GM21423 (cell line): ENCODE data around the gene ARSG.
"Not testable (repeated sequence)": the region's sequence is repeated elsewhere in the genome, so short reads cannot be mapped to it uniquely, and the experiment has no call there.

ENCODE experiments used
- ATAC-seq: cut with Tn5 transposase; IDR thresholded peaks from one replicate; pipeline ENCODE4 v1.9.1; 2021; ENCODE audit warnings: mild to moderate bottlenecking, moderate library complexity; ENCODE audit not compliant: unreplicated experiment

The ARSG gene

DNA sequence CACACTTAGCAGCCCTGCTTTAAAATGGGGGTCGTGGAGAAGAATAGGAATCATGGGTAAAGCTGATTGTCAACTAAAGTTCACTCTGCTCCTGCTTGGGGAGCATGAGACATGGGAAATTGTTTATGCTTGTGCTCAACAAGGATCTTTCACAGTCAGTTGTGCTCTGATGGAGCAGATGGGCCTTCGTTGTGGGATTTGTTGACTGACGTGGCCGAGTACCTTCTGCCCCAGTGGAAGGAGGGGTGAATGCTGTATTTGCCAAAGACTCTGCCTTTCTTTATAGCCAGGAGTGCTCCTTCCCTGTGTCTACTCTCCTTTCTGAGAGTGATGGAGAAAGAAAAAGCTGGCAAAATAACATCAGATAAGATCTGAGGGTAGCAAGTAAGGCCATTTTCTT lies 11.4 kb downstream of the ARSG start:
- ATAC-seq: no peak

GRCh38 chr17:68304706-68305105 lies 13.4 kb downstream of the ARSG start:
- ATAC-seq: no peak

DNA sequence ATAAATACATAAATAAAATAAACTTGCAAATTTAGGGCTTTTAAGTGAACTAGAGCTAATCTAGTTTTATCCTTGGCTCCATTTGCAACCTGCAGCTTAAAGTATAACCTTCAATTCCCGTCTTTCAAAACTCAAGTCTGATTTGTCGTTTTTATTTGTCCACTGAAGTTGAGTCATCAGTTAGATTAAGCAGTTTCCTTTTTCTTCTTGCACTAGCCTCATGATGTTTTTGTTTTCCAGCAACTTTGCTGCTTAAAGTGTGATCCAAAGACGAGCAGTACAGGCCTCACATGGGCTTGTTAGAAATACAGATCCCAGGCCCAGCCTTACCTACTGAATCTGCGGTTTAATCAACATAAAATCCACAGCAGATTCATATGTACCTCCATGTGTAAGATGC lies 13.8 kb downstream of the ARSG start:
- no peak for ATAC-seq

DNA sequence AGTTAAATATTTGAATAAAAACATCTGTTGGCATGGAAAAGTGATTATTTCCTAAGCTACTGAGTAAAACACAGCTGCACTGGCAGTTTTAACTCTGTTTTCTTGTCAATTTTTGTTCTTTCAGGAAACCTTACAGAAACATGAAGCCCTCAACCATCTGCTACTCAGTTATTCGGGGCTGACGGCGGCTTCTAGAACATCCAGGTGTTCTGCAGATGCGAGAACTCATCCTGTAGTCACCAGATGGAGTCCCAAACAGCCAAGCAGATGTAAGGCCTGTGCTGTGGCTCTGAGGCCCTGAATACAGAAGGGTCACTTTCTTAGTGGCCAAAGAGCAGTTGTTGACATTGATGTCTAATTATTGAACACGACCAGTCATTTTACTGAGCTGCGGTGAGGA lies 15.5 kb downstream of the ARSG start:
- no peak for ATAC-seq

DNA sequence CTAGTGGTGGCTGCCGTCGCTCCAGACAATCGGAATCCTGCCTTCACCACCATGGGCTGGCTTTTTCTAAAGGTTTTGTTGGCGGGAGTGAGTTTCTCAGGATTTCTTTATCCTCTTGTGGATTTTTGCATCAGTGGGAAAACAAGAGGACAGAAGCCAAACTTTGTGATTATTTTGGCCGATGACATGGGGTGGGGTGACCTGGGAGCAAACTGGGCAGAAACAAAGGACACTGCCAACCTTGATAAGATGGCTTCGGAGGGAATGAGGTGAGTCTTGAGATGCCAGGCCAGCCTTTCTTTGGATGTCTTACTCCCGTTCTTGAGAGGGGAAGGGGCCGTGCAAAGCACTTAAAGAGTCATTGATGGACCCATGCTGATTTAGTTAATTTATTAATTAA lies 16.1 kb downstream of the ARSG start:
- ATAC-seq: no peak

DNA sequence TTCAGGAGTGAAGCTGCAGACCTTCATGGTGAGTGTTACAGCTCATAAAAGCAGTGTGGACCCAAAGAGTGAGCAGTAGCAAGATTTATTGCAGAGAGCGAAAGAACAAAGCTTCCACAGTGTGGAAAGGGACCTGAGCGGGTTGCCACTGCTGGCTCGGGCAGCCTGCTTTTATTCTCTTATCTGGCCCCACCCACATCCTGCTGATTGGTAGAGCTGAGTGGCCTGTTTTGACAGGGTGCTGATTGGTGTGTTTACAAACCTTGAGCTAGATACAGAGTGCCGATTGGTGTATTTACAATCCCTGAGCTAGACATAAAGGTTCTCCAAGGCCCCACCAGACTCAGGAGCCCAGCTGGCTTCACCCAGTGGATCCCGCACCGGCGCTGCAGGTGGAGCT lies 17.2 kb downstream of the ARSG start:
- ATAC-seq: not testable (repeated sequence)

DNA sequence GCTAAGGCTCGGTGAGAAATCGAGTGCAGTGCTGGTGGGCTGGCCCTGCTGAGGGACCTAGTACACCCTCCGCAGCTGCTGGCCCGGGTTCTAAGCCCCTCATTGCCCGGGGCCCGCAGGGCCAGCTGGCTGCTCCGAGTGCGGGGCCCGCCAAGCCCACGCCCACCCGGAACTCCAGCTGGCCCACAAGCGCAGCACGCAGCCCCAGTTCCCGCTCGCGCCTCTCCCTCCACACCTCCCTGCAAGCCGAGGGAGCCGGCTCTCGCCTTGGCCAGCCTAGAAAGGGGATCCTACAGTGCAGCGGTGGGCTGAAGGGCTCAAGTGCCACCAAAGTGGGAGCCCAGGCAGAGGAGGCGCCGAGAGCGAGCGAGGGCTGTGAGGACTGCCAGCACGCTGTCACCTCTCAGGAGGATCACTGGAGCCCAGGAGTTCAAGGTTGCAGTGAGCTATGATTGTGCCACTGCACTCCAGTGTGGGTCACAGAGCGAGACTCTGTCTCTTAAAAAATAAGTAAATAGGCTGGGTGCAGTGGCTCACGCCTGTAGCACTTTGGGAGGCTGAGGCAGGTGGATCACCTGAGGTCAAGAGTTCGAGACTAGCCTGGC lies 17.9 kb downstream of the ARSG start:
- not testable (repeated sequence) for ATAC-seq

DNA sequence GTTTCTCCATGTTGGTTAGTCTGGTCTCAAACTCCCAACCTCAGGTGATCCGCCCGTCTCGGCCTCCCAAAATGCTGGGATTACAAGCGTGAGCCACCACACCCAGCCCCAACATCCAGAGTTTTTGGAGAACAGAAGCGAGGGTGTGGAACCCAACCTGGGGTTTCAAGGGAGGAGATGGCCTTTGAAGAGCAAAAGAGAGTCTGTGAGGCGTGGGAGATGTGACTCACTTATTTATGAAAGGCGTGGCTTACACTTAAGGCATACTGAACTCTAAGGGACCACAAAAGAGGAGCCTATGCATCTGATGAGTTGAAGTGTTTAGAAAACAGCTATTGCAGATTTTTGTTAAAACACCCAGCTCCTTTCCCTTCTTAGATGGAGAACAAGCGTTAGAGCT lies 18.9 kb downstream of the ARSG start:
- ATAC-seq: no peak

DNA sequence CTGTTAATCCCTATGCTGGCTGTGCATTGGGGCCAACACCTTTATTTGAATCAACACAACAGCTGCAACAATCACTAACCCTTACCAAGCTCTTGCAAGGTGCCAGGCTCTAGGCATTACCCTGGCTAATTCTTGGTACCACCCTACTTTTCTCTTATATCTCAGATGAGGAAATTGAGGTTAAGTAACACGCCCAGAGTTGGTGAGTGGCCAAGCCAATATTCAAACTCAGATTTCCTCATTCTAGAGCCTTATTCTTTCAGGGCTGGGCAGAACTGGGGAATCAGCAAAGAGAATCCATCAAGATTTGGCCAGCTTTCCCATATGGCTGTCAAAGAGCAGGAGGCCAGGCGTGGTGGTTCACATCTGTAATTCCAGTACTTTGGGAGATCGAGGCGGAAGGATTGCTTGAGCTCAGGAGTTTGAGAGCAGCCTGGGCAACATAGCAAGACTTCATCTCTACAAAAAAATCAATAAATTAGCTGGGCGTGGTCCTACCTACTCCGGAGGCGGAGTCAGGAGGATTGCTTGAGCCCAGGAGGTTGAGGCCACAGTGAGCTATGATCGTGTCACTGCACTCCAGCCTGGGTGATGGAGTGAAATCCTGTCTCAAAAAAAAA lies 23.7 kb downstream of the ARSG start:
- ATAC-seq: no peak

DNA sequence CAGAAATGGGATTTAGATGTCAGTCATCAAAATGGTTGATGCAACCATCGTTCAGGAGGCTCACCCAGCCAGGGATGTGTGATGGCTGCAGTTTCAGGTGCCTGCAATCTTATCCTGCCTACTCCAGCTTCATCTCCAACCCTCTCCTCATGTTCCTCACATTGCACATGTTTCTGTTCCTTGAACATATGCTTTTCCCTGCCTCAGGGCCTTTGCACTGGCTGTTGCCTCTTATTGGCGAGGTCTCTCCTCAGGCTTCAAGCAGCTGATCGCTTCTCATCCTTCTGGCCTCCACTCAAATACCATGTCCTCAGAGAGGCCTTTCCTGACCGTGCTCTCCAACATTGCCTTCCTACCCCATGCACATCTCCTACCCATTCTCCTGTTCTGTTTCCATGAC lies 24.6 kb downstream of the ARSG start:
- ATAC-seq: no peak

- no peak for ATAC-seq
These were observed 26.2 kb downstream of the ARSG start for GRCh38 chr17:68317458-68317857.

- ATAC-seq: peak; percentile 40
These were observed 27.1 kb downstream of the ARSG start for GRCh38 chr17:68318103-68318991.

DNA sequence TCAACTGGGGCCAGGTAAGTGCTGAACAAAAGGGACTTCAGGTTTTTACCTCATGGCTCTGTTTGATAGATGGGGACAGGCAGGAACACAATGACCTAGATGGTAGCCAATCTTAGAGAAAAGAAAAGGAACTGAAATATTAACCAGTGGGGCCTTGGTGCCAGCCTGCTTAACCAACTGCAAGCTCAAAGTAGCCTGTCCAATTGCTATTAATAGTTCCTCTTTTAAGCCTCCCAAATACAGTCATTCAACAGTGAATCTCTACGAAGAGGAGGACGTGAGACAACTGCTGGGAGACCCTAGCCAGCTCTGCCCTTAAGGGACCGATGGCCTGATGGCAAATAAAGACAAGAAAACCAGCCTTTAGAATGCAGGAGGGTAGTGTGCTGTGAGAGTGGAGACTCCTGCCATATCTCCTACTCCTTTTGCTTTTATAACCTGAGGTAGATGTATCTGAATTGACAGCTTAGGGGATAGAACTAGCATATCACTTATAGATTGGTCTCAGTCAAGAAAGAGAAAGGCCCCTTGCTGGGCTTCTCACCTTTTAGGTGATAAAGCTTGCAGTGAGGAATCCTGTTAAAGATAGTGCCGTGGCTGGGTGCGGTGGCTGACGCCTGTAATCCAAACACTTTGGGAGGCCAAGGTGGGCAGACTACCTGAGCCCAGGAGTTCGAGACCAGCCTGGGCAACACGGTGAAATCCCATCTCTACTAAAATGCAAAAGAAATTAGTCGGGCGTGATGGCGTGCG lies 28.3 kb downstream of the ARSG start:
- ATAC-seq: no peak

DNA sequence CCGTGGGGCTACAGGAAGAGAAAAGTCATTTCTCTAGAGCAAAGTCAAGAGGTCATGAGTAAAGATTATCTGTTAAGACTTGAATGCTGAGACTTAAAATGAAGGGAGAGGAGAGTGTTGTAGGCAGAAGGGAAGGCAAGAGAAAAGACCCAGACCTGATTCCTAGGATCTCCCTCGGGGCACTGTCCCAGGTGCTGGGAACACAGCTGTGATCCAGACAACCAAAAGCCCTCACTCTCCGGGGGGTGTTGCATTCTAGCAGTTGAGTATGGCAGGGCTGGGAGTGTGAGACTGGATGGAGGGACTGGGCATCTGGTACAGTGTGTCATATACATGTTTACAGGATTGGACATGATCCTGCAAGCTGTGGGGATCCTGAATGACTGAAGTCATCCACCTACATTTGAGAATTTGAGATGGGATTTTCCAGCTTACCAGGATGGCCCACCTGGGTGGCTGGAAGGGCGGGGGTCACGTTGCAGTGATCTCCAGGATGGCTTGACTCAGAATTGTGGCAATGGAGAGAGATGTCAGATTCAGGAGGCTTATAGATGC lies 29.1 kb downstream of the ARSG start:
- ATAC-seq: no peak

GRCh38 chr17:68320943-68321555 lies 29.8 kb downstream of the ARSG start:
- ATAC-seq: no peak

GRCh38 chr17:68321556-68321954 lies 30.3 kb downstream of the ARSG start:
- ATAC-seq: no peak

DNA sequence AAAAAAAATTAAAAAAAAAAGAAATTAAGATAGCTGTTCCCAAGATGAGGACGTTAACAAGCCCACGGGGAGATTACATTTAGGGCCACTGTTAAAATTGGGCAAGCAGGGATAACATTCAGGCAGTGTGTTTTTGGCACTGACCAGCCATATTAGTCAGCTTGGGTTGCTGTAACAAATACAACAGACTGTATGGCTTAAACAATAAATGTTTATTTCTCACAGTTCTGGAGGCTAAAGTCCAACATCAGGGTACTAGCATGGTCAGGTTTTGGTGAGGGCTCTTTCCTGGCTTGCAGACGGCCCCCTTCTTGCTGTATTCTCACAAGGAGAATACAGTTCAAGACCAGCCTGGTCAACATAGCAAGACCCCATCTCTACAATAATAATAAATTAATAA lies 31.3 kb downstream of the ARSG start:
- no peak for ATAC-seq

DNA sequence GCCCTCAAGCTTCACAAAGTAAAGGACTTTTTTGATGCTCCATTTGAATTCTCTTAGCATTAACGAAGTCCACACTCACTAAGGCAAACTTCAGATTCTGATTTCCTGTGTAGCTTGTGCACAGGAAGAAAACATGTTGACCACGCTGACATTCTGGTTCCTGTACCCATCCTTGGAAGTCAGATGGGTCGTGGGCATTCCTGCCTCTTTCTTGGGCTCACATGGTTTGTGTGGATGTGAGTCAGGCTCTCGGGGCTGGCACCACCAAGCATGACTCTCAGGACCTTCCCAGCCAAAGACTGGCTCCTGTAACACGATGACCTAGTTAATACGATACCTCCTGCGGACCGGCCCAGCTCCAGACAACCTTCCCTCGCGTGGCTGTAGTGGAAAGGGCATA lies 32.8 kb downstream of the ARSG start:
- ATAC-seq: no peak

DNA sequence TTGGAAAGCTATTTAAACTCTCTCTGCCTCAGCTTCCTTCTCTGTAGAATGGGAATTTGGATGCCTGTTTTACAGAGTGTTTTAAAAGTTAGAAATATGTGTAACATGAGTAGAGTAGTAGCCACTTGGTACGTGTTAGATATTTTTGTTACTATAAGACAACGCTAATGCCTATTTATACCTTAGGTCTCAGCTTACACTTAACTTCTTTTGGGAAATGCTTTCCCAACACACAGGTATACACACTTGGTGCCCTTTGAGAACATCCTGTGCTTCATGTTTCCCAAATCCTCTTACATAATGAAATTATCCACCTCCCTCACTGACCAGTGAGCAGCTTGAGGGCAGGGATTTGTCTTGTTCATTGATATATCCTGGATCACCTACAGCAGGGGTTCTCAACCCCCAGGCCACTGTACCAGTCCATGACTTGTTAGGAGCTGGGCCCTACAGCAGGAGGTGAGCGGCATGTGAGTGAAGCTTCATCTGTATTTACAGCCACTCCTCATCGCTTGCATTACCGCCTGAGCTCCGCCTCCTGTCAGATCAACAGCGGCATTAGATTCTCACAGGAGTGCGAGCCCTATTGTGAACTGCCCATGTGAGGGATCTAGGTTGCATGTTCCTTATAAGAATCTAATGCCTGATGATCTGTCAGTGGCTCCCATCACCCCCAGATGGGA lies 33.5 kb downstream of the ARSG start:
- ATAC-seq: no peak

DNA sequence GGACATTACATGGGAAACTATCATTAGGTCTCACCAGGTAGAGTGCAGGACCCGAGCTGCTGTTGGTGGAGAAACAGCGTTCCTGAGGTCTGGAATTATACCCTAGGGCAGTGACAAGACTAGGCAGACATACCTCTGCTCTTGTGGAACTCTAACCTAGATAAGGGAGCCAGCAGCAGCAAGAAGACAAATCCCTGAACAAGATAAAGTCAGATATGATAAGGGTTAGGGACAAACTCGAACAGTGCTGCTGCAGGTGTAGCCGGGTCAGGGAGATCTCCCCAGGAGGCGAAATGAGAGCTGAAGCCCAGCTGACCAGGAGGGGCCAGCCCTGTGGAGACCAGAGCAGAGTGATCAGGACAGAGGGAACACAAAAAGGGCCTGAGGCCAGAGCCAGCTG lies 34.7 kb downstream of the ARSG start:
- ATAC-seq: no peak
